Sigmoid colon (tissue), 4 donors: ENCODE data around the gene ZNF511.

Experiments used
- CTCF ChIP-seq, 4 experiments: fragments of 450-650 bp in 3 of 4; fragments of 200-600 bp in 1 of 4; IDR thresholded peaks; one replicate each; pipeline ENCODE4 v1.5.1; 2016 to 2019; ENCODE audit warnings: antibody characterized with exemption in 4 of 4, mild to moderate bottlenecking in 3 of 4, moderate library complexity in 2 of 4
- POLR2A ChIP-seq, 2 donors: fragments of 450-650 bp; IDR thresholded peaks; one replicate each; pipeline ENCODE4 v1.6.1; 2016; ENCODE audit warnings: antibody characterized with exemption in 2 of 2, mild to moderate bottlenecking in 2 of 2, moderate library complexity in 2 of 2
- POLR2AphosphoS5 ChIP-seq, 4 donors: sonication (generic); formaldehyde crosslinking; IDR thresholded peaks; one replicate each; pipeline ENCODE4 v1.6.1; 2017; ENCODE audit warnings: antibody characterized with exemption in 4 of 4

GRCh38 chr10:133276435-133277201 lies 32.1 kb upstream of the ZNF511 start, which contains the start of gene ADAM8:
- TF ChIP-seq CTCF (IDR thresholded peaks at IDR 0.05) (no peak), POLR2AphosphoS5 (IDR thresholded peaks at IDR 0.05) (no peak), POLR2A (IDR thresholded peaks at IDR 0.05) (no peak)
